Left lung (tissue), 10 donors: ENCODE measurements around the gene RPEL1. TPM values are rescaled to one million over a fixed set of nuclear protein-coding genes. Genes with fewer than 3 reads are reported as not detected.
A peak's percentile ranks its signal among the peaks of the same experiment; 100 is the strongest.
"Not testable (repeated sequence)": the region's sequence is repeated elsewhere in the genome, so short reads cannot be mapped to it uniquely, and the experiment has no call there.

Experiments
- ATAC-seq: fragments of 200-7000 bp; cut with Tn5 transposase; one replicate; pipeline ENCODE4 v1.9.1; 2020; ENCODE audit warnings: moderate library complexity
- DNase-seq, 4 donors: peaks; one replicate each; pipeline ENCODE4 v3.0.0-alpha.2; 2013 to 2020
- H3K27ac ChIP-seq, 2 donors: fragments of 200-600 bp; sonication (generic) in 1 of 2; one replicate each; pipeline versions ENCODE4 v1.5.0 to v1.8.0; 2020 to 2021
- H3K27me3 ChIP-seq, 2 donors: fragments of 200-600 bp; sonication (generic) in 1 of 2; one replicate each; pipeline versions ENCODE4 v1.5.0 to v1.8.0; 2020 to 2021
- H3K36me3 ChIP-seq, 2 donors: fragments of 200-600 bp; sonication (generic) in 1 of 2; one replicate each; pipeline versions ENCODE4 v1.5.0 to v1.8.0; 2020 to 2021
- H3K4me1 ChIP-seq, 2 donors: fragments of 200-600 bp; one replicate each; pipeline ENCODE4 v1.8.0; 2021
- H3K4me3 ChIP-seq, 2 donors: fragments of 200-600 bp; sonication (generic) in 1 of 2; one replicate each; pipeline versions ENCODE4 v1.5.0 to v1.8.0; 2020 to 2021; ENCODE audit warnings: mild to moderate bottlenecking in 1 of 2
- H3K9me3 ChIP-seq, 2 donors: fragments of 200-600 bp; sonication (generic) in 1 of 2; one replicate each; pipeline versions ENCODE4 v1.5.0 to v1.8.0; 2020 to 2021
- CTCF ChIP-seq, 2 donors: fragments of 200-600 bp; sonication (generic) in 1 of 2; IDR thresholded peaks; one replicate each; pipeline versions ENCODE4 v1.5.0 to v1.8.0; 2021; ENCODE audit warnings: antibody characterized with exemption in 2 of 2
- intact Hi-C, 2 donors: fragments of 100-400 bp; cut with DNase I; formaldehyde crosslinking; loops; one replicate each; pipeline versions ENCODE4 v1.11.2 to v1.14.2; 2022
- polyA plus RNA-seq, 6 donors: library from polyadenylated mRNA; unstranded; fragments of 120-200 nt; gene quantifications; one replicate each; pipeline ENCODE4 v1.2.1, GENCODE V29; 2013; ENCODE audit not compliant: insufficient read length in 6 of 6
- total RNA-seq, 2 donors: library from RNA; stranded (reverse); fragmentation: NEBNext Ultra II Directional; extraction: Animal tissue kit (Norgen Biotek cat#: 25700); gene quantifications; one replicate each; pipeline ENCODE4 v1.2.1, GENCODE V29; 2021
- donor health status: DM: no; HTN: yes; CAD: no.
- donor health status: DM: no; HTN: no; CAD: no.

RPEL1 gene
- total and polyA plus RNA-seq, 8 donors = 0.10 to 0.25 (median 0.13) TPM; not detected in 1

GRCh38 chr10:103199488-103199887, 46.2 kb upstream of the RPEL1 start:
- intact Hi-C loops = no loop called here
- TF ChIP-seq CTCF (IDR thresholded peaks at IDR 0.05) = no peak
- H3K9me3 ChIP-seq = no peaks in the 10 kb centered on the region
- H3K27ac ChIP-seq = peak overlapping the region in 1 of 2 donors; percentile 89
- no peak overlapping the region for H3K4me3 ChIP-seq
- H3K4me1 ChIP-seq = peaks cover 7 to 72% of the 10 kb centered on the region in 2 donors
- no peak for DNase-seq
- H3K36me3 ChIP-seq = no peaks in the 10 kb centered on the region
- no peaks in the 10 kb centered on the region for H3K27me3 ChIP-seq
- ATAC-seq = no peak

- Histone ChIP-seq H3K4me3 (no peak overlapping the region), H3K9me3 (no peaks in the 10 kb centered on the region), H3K36me3 (no peaks in the 10 kb centered on the region), H3K4me1 (peaks cover 0 to 47% of the 10 kb centered on the region in 2 donors), H3K27me3 (no peaks in the 10 kb centered on the region), H3K27ac (peak overlapping the region in 1 of 2 donors; percentile 89)
- intact Hi-C loops = no loop called here
- TF ChIP-seq CTCF (IDR thresholded peaks at IDR 0.05) = no peak
- ATAC-seq (peak; percentile 37), DNase-seq (no peak)
These were observed 43.4 kb upstream of the RPEL1 start for GRCh38 chr10:103202319-103202718.

- ATAC-seq (no peak), DNase-seq (no peak)
- no peak for TF ChIP-seq CTCF (IDR thresholded peaks at IDR 0.05)
- intact Hi-C loops = no loop called here
- Histone ChIP-seq H3K36me3 (no peaks in the 10 kb centered on the region), H3K4me1 (peaks cover 0 to 36% of the 10 kb centered on the region in 2 donors), H3K27ac (no peak overlapping the region), H3K9me3 (no peaks in the 10 kb centered on the region), H3K4me3 (no peak overlapping the region), H3K27me3 (no peaks in the 10 kb centered on the region)
These were observed 42.2 kb upstream of the RPEL1 start for GRCh38 chr10:103203466-103203865.

- H3K9me3 ChIP-seq = peaks cover 0 to 5% of the 10 kb centered on the region in 2 donors
These were observed 41.1 kb upstream of the RPEL1 start for GRCh38 chr10:103204353-103205255.

GRCh38 chr10:103205401-103205800, 40.3 kb upstream of the RPEL1 start:
- Histone ChIP-seq H3K9me3 (peaks cover 0 to 13% of the 10 kb centered on the region in 2 donors), H3K4me1 (peaks cover 0 to 17% of the 10 kb centered on the region in 2 donors)
- DNase-seq, H3K4me3 ChIP-seq, H3K27me3 ChIP-seq, H3K36me3 ChIP-seq, ATAC-seq, intact Hi-C loops, H3K27ac ChIP-seq: not testable (repeated sequence)

More at GRCh38 chr10:103204353-103205255, 41.1 kb upstream of the RPEL1 start:
- ATAC-seq (no peak), DNase-seq (no peak)
- H3K27ac ChIP-seq = no peak overlapping the region
- H3K27me3 ChIP-seq = no peaks in the 10 kb centered on the region
- no peak for TF ChIP-seq CTCF (IDR thresholded peaks at IDR 0.05)
- no peaks in the 10 kb centered on the region for H3K36me3 ChIP-seq
- intact Hi-C loops = no loop called here
- H3K4me1 ChIP-seq = peaks cover 0 to 25% of the 10 kb centered on the region in 2 donors
- H3K4me3 ChIP-seq = no peak overlapping the region

GRCh38 chr10:103206715-103207114, 39.0 kb upstream of the RPEL1 start:
- not testable (repeated sequence) for ATAC-seq, H3K4me1 ChIP-seq
- H3K9me3 ChIP-seq = peaks cover 0 to 23% of the 10 kb centered on the region in 2 donors

More at GRCh38 chr10:103206715-103207114, 39.0 kb upstream of the RPEL1 start:
- H3K27me3 ChIP-seq, intact Hi-C loops, DNase-seq, H3K27ac ChIP-seq, H3K4me3 ChIP-seq, H3K36me3 ChIP-seq: not testable (repeated sequence)
